GM18951 (cell line): Measurements from ENCODE around the gene OR8B2.
"Not testable (repeated sequence)": the region's sequence is repeated elsewhere in the genome, so short reads cannot be mapped to it uniquely, and the experiment has no call there.

Experiments
- POLR2A ChIP-seq: IDR thresholded peaks from 4 replicates; pipeline ENCODE4 v1.6.1; 2011; ENCODE audit warnings: mild to moderate bottlenecking; ENCODE audit not compliant: insufficient read length, insufficient read depth; ENCODE audit errors: extremely low read depth
- in situ Hi-C: fragments of 300-500 bp; cut with MboI; formaldehyde crosslinking; loops from one replicate; pipeline ENCODE4 v1.12.0; 2022; ENCODE audit warnings: low sequenced_read_pairs, mixed read lengths, inconsistent platforms; ENCODE audit not compliant: unreplicated experiment

The OR8B2 gene

DNA sequence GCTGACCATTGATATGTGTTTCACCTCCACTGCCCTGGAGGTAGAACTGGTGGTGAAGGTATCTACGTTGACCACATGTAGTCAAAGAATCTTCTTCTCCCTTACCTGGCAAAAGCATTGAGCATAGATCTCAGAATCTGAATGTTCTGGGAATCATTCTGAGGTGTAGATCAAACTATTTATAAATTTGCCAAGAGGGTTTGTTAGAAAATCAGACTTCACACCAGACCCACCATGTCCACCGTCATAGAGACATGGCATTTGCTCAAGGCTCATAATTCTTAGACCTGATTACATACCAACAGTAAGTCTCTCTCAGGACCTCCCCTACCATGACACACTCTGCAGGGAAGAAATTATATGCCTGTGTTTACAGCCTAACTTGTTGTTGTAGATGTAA lies at the start of gene OR8B2:
Gene OR8B2, minus strand, starts transcription at position 101 of the 400 bp plus-strand sequence. CDS start 1,156 bp downstream, outside the sequence.
- in situ Hi-C loops = no loop called here
- no peak for TF ChIP-seq POLR2A

GRCh38 chr11:124429599-124429998 lies 45.3 kb upstream of the OR8B2 start:
- in situ Hi-C loops = no loop called here
- TF ChIP-seq POLR2A = no peak

DNA sequence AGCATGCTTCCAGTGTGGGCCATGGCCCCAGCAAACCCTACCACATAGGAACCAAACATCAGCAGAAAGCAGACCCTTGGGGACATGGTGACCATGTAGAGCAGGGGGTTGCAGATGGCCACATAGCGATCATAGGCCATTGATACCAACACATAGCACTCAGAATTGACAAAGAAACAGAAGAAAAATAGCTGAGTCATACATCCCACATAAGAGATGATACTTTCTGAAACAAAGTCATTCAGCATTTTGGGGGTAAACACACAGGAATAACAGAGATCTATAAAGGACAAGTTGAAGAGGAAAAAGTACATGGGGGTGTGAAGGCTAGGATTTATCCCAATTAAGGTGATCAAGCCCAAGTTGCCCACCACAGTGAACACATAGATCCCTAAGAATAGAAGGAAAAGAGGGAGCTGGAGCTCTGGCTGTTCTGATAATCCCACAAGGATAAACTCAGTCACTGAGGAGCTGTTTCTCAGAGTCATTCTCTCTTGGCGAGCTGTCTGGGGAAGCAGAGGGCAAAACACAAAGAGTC lies 40.2 kb upstream of the OR8B2 start, which contains the start of gene OR8B4:
Gene OR8B4, minus strand, starts transcription at position 488 of the 538 bp plus-strand sequence. Its CDS starts 0 bp downstream, at position 488.
- in situ Hi-C loops = no loop called here

GRCh38 chr11:124421043-124421442 lies 36.7 kb upstream of the OR8B2 start:
- in situ Hi-C loops = no loop called here
- no peak for TF ChIP-seq POLR2A

More for the DNA sequence above, 40.2 kb upstream of the OR8B2 start, which contains the start of gene OR8B4:
- no peak for TF ChIP-seq POLR2A

DNA sequence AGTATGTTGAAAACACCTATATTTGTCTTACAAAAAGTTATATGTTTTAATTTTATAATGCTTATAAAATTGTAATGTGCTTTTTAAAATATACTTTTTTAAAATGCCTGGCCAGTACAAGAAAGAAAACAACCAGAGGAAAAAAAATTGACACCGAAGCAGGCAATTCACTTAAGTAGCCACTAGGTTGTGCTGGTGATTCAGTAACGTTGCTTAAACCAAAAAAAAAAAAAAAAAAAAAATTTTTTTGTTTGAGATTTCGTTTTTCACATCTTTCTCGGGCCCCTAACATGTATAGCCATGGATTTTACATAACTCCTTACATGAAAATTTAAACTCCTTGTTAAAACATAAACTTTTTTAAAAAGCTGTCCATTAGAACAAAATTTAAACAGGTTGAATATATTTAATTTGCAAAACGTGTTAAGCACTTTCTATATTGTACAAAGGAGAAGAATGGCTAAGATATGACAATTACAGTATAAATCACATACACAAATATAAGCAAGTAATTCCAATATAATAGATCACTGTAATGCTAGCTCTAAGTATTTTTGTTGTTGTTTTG lies 31.1 kb upstream of the OR8B2 start:
- no peak for TF ChIP-seq POLR2A
- in situ Hi-C loops = loop anchor here (10.0 kb wide), 1 partner anchor 159 kb away; no protein-coding TSS in a partner anchor

DNA sequence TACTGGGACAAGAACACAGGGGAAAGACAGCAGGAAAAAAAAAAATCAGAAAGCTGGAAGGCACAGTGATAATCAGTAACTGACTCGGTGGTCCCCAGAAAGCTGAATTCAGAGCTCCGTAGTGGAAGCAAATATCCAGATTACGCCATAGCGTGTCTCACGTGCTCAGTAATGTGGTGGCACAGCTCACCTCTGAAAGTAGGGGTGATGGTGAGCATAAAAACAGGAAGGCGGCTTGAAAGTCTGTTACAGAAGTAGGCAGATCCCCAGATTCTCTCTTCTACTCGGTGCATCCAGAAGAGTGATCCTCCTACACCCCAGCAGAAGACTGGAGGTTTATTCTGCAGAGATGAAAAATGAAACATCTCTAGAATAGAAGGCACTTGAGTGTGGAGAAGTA lies 25.6 kb upstream of the OR8B2 start:
- in situ Hi-C loops = loop anchor here (10.0 kb wide), 1 partner anchor 165 kb away; no protein-coding TSS in a partner anchor

GRCh38 chr11:124405581-124405980 lies 21.3 kb upstream of the OR8B2 start:
- TF ChIP-seq POLR2A = no peak
- in situ Hi-C loops = no loop called here

More for the DNA sequence above, 25.6 kb upstream of the OR8B2 start:
- TF ChIP-seq POLR2A = no peak

- in situ Hi-C loops = not testable (repeated sequence)
These were observed 18.9 kb upstream of the OR8B2 start for GRCh38 chr11:124403186-124403585.

- in situ Hi-C loops = no loop called here
- no peak for TF ChIP-seq POLR2A
These were observed 18.1 kb upstream of the OR8B2 start for GRCh38 chr11:124402326-124402922.

GRCh38 chr11:124398924-124399323 lies 14.6 kb upstream of the OR8B2 start, which contains the start of gene OR8B3:
TSS of gene OR8B3 (minus strand) at chr11:124399024. CDS start at chr11:124397351, 1,673 bp downstream.
- in situ Hi-C loops = no loop called here
- TF ChIP-seq POLR2A = no peak

GRCh38 chr11:124396847-124397246 lies 12.5 kb upstream of the OR8B2 start:
- in situ Hi-C loops = not testable (repeated sequence)

DNA sequence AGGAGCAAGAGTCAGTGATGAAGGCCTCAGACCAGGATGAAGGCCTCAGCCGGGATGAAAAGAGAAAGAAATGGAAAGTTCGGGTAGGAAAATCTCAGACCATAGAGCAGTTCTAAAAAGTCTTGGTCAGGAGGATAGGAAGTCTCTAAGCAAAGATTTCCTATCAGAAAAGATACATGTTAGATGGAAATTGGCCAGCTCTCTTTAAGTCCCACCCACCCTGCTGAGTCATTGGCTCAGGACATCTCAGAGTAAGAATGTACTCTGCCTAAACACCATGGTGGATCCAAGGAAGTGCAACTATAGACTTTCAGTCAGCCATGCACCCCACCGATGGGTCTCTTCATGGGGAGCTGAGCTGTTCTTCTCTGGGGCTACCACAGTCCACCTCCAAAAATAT lies 10.1 kb upstream of the OR8B2 start:
- in situ Hi-C loops = no loop called here
- no peak for TF ChIP-seq POLR2A

GRCh38 chr11:124382857-124383256 lies 1.4 kb downstream of the OR8B2 start:
- in situ Hi-C loops = not testable (repeated sequence)

- TF ChIP-seq POLR2A = no peak
- in situ Hi-C loops = no loop called here
These were observed 3.7 kb downstream of the OR8B2 start for GRCh38 chr11:124380585-124380984.
